Rectal smooth muscle tissue (tissue), 1 donor: ENCODE results near the gene MC2R.

Source experiments
- H3K27ac ChIP-seq: one replicate; pipeline ENCODE4 v1.7.0; 2013; ENCODE audit warnings: low read depth, low read length, inconsistent platforms
- H3K27me3 ChIP-seq: one replicate; pipeline ENCODE4 v1.7.0; 2013; ENCODE audit warnings: low read length; ENCODE audit not compliant: control insufficient read depth, insufficient read depth
- H3K36me3 ChIP-seq: one replicate; pipeline ENCODE4 v1.7.0; 2013; ENCODE audit warnings: low read length; ENCODE audit not compliant: control insufficient read depth, insufficient read depth
- H3K4me1 ChIP-seq: one replicate; pipeline ENCODE4 v1.7.0; 2013; ENCODE audit warnings: low read length; ENCODE audit not compliant: control insufficient read depth, insufficient read depth
- H3K4me3 ChIP-seq: one replicate; pipeline ENCODE4 v1.7.0; 2013; ENCODE audit warnings: low read length
- H3K9ac ChIP-seq: one replicate; pipeline ENCODE4 v1.7.0; 2013; ENCODE audit warnings: low read length

MC2R gene

DNA sequence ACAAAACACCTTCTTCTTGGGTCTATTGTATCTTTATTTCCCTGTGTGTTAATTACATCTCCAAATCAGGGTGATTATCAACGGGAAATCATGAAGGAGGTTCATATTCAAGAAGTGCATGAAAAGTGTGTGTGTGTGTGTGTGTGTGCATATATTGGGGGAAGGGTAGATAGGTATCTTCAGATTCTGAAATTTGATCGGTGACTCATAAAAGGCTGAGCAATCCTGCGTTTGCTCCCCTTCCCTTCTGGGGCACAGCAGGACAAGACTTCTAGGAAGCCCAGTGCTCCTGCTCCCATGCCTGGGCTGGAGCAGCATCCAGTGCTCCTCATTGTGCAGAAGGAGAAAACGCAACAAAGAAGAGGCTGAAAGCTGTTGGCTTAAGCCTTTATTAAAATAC, 65.5 kb downstream of the MC2R start:
- Histone ChIP-seq H3K36me3 (no peaks in the 10 kb centered on the region), H3K4me3 (no peak overlapping the region), H3K27ac (no peak overlapping the region), H3K4me1 (no peaks in the 10 kb centered on the region), H3K9ac (no peak overlapping the region), H3K27me3 (no peaks in the 10 kb centered on the region)

DNA sequence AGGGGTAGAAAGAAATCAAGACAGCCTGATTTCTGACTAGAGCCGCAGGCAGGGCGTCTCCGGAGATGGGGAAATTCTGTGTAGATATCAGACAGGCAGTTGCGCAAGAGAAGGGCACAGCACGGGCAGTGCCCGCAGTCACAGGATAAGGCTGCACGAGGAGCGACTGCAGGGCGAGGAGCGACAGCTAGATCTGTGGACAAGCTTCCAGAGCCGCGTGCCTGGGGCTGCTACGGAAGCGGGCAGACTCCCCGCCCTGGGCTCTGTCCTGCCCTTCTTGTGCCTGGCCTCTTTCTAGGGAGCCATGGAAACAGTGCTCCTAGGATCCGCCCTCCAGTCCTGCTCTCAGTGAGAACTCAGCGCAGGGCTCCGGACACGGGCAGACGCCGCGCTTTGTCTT, 78.8 kb downstream of the MC2R start:
- H3K36me3 ChIP-seq = no peaks in the 10 kb centered on the region
- no peaks in the 10 kb centered on the region for H3K4me1 ChIP-seq
- H3K9ac ChIP-seq = no peak overlapping the region
- H3K4me3 ChIP-seq = no peak overlapping the region
- no peak overlapping the region for H3K27ac ChIP-seq
- H3K27me3 ChIP-seq = no peaks in the 10 kb centered on the region

DNA sequence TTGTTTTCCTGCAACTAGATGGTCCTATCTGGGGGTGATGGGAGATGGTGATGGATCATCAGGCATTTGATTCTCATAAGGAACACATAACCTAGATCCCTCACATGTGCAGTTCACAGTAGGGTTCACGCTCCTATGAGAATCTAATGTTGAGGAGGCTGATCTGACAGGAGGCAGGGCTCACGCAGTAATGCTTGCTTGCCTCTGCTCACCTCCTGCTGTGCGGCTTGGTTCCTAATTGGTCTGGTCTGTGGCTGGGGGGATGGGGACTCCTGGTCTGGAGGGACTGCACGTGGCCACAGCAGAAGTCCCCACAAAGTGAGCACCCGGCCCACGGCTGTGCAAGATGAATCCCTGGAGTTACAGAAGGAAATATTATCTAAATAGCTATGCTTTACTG, 80.1 kb downstream of the MC2R start:
- Histone ChIP-seq H3K36me3 (no peaks in the 10 kb centered on the region), H3K27me3 (no peaks in the 10 kb centered on the region), H3K4me3 (no peak overlapping the region)

DNA sequence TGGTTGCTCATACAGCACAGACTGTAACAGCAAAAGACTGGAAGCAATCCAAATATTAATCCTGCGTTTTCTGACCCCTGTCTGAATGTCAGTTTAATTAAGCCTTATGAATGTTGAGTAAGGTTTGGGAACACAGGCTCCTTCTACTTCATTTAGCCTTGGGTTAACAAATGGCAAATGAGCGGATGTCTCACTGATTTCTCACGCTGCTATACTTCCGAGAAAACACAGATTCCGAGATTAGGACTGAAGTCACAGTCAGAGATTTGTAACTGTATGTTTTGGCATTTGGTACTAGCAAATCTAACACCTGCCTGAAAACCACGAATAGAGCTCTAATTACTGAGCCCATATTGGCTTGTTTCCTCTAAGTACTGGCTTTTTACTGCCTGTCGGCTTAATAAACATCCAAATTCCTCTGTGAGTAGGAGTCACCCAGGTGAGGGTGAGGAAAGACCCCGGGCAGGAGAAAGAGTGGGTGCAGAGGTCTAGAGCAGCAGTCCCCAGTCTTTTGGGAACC, 80.8 kb downstream of the MC2R start:
- H3K27ac ChIP-seq = no peak overlapping the region
- H3K36me3 ChIP-seq = no peaks in the 10 kb centered on the region
- H3K9ac ChIP-seq = no peak overlapping the region
- H3K4me3 ChIP-seq = no peak overlapping the region
- no peaks in the 10 kb centered on the region for H3K27me3 ChIP-seq
- H3K4me1 ChIP-seq = no peaks in the 10 kb centered on the region

More for the DNA sequence above, 80.1 kb downstream of the MC2R start:
- Histone ChIP-seq H3K4me1 (no peaks in the 10 kb centered on the region), H3K27ac (no peak overlapping the region), H3K9ac (no peak overlapping the region)
